GM18520 (cell line): ENCODE measurements around the gene NCKAP5.
"Not testable (repeated sequence)": the region's sequence is repeated elsewhere in the genome, so short reads cannot be mapped to it uniquely, and the experiment has no call there.

Source experiments
- ATAC-seq: cut with Tn5 transposase; IDR thresholded peaks from one replicate; pipeline ENCODE4 v1.9.1; 2021; ENCODE audit not compliant: unreplicated experiment

NCKAP5 gene

DNA sequence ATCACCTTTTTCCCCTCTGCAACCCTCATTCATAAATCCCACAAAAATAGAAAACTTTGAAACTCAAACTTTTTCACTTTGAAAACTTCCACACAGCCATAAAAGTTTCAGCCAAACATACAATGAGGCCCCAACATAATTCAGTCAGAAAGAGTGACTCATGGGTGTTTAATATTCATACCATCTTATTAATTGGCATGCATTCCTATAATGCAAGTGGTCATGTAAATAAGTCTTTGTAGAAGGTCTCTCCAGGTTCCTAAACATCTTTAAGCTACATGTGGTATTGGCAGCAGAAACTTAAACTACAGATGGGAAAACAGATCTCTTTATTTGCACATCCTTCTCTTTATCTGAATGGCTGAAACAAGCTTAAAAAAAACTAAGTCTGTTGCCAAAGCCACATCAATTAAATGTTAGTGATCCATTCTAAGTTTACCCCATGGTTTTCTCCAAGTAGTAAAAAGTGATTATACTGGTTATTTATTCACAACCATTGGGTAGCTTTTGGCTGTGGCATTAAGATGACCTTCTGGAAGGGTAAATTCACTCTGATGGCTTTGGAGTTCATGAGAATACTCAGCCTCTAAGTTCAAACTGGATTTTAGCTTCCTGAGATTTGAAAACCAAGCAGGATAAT is 828.1 kb downstream of the NCKAP5 start:
- no peak for ATAC-seq

DNA sequence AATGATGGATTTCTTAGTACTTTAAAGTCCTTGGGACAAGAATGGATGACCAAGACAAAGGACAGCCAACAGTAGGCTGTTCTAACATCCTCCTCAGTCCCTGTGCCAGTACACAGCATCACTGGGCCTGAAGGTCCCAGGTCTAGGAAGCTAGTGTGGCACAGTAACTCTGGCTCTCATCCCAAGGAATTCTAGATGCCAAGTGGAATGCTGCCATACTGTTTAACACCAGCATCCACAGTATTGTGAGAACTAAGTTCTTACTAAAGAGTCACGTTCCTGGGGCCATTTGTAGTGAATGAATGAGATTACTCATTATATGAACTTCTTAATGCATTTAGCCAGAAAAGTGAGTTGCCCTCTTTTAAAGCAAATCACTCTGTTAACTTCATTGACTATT is 830.0 kb downstream of the NCKAP5 start:
- ATAC-seq: no peak

DNA sequence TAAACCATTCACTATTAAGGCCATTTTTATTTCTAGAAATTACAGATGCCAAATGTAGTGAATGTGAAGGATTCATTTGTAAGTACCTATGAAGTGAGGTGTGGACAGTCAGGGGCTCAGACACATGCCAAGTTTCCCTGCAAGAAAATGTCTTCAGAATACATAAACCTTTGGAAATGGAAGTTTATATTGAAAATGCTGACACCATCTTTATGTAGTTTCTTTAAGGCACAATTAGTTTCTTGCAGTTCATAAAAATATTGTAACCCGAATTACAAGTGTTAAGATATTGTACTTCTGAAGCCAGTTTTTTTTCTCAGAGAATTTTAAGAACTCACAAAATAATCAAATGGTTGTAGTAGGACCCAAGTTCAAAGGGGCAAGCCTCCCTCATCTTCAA is 832.2 kb downstream of the NCKAP5 start:
- no peak for ATAC-seq

- ATAC-seq: no peak
Observed at GRCh38 chr2:132734961-132735360, 833.3 kb downstream of the NCKAP5 start.

GRCh38 chr2:132733094-132733493 is 835.2 kb downstream of the NCKAP5 start:
- no peak for ATAC-seq

GRCh38 chr2:132732694-132733093 is 835.6 kb downstream of the NCKAP5 start:
- ATAC-seq: no peak

- ATAC-seq: no peak
Observed at GRCh38 chr2:132731441-132731840, 836.8 kb downstream of the NCKAP5 start.

- ATAC-seq: no peak
Observed at GRCh38 chr2:132730611-132731010, 837.7 kb downstream of the NCKAP5 start.

GRCh38 chr2:132729522-132729921 is 838.7 kb downstream of the NCKAP5 start:
- ATAC-seq: no peak

- no peak for ATAC-seq
Observed at GRCh38 chr2:132726155-132726554, 842.1 kb downstream of the NCKAP5 start.

- no peak for ATAC-seq
Observed at GRCh38 chr2:132725748-132726147, 842.5 kb downstream of the NCKAP5 start.

GRCh38 chr2:132725148-132725547 is 843.1 kb downstream of the NCKAP5 start:
- ATAC-seq: no peak

GRCh38 chr2:132721938-132722337 is 846.3 kb downstream of the NCKAP5 start:
- no peak for ATAC-seq

DNA sequence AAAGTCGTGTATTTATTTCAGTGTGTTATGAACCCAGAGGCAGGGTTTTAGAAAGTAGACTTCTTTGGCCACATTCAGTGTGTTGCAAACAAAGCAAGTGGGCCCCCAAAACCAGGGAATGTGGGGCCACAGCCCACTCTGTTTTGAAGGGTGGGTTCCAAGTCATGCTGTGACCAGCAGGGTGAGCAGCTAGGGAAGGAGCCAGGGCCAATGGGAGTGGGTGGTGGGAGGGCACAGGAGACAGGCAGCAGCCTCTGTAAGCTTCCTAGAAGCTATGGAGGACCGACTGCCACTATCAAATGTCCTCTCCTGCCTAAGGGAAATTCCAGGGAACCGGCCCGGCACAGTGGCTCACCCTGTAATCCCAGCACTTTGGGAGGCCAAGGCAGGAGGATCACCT is 847.9 kb downstream of the NCKAP5 start:
- ATAC-seq: no peak

DNA sequence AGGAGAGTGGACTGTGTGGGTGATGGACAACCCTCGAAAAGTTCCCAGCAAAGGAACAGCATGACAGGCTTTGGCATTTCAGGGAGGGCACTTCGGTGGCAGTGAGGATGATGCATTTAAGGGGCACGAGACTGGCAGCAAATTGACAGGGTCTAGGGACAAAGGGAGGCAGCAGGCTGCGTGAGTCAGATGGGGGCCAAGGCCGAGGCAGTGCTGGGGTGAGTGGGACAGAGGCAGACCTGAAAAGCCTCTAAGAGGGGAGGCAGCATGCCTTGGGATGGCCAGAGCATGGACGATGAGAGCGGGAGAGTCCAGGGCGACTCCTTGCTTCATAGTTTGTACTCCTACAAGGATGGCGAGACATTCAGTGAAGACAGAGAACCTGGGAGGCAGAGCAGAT is 848.8 kb downstream of the NCKAP5 start:
- no peak for ATAC-seq

DNA sequence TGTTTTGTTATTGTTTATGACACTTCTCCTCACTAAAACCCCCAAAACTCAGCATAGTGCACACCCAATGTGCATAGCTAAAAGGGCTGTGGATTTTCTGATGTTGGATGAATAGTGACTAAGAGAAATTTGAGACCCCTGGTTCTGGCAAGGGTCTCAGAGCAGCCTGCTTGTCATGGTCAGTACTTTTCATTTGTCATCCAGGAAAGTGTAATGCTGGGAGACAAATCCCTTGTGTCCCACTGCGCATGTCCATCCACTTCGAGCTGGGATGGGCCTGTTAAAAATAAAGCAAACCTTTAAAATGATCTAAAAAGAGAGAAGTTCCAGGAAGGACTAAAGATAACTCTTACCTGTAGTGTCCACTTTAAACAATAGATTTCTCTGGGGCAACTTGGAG is 851.3 kb downstream of the NCKAP5 start:
- no peak for ATAC-seq

- no peak for ATAC-seq
Observed at GRCh38 chr2:132715386-132716351, 852.6 kb downstream of the NCKAP5 start.

- no peak for ATAC-seq
Observed at GRCh38 chr2:132703396-132703795, 864.9 kb downstream of the NCKAP5 start.

DNA sequence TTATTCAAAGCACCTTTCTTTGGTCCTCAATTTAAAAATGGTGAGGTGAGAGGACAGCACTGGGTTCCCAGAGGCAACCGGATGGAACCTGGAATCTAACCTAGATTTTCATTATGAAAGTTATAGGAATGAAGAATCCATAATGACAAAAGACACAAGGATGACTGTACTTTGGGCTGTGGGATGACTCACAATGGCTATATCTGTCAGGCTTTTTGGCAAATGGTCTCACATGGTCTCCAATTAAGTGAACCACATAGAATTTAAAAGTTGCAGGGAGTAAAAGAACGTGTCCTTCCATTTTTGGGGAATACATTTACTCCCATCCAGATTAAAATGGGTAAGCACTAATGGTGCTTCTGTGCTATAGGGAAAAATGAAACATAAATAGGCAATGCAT is 866.5 kb downstream of the NCKAP5 start:
- ATAC-seq: no peak

DNA sequence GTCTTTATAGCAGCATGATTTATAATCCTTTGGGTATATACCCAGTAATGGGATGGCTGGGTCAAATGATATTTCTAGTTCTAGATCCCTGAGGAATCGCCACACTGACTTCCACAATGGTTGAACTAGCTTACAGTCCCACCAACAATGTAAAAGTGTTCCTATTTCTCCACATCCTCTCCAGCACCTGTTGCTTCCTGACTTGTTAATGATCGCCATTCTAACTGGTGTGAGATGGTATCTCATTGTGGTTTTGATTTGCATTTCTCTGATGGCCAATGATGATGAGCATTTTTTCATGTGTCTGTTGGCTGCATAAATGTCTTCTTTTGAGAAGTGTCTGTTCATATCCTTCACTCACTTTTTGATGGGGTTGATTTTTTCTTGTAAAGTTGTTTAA is 868.5 kb downstream of the NCKAP5 start:
- not testable (repeated sequence) for ATAC-seq

- peak; percentile 67 for ATAC-seq
Observed at GRCh38 chr2:132698347-132698746, 869.9 kb downstream of the NCKAP5 start.

GRCh38 chr2:132697556-132698205 is 870.6 kb downstream of the NCKAP5 start:
- ATAC-seq: no peak
